ENCODE measurements around the gene NR6A1.

NR6A1 gene

DNA sequence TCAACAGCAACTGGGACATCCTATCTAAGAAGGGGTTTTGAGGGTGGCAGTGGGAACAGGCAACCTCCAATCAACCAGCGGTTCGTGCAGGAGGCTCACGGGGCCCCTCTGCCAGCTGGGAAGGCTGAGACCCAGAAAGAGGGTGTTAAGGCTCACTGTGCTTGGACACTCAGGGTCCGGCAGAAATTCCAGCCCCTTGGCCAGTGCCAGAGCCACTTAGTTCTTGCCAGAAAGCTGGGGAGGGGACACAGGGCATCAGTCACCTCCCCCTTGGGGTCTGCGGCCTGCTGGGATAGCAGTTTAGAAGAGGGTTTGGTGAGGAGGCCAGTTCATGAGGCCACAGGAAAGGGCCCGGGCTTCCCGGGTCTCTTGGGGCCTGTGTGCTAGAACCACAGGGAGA lies 300.4 kb downstream of the NR6A1 start:
- DNase-seq (ENCODE audit: low read depth): no peak

DNA sequence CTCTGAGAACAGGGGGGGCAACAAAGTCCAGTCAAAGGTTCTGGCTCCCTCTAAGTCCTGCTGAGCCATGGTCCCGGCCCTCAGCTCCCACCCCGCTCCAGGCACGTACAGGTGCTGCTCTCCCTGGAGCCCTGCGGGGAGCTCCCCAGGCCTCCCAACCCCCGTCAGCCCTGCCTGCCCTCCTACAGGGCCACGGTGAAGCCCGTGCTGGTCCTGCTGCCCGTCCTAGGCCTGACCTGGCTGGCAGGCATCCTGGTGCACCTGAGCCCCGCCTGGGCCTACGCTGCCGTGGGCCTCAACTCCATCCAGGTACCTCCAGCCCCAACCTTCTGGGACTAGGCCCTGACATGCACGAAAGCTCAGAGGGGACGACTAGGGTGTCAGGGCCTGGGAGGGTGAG lies 300.8 kb downstream of the NR6A1 start:
- no peak for DNase-seq (ENCODE audit: low read depth)

DNA sequence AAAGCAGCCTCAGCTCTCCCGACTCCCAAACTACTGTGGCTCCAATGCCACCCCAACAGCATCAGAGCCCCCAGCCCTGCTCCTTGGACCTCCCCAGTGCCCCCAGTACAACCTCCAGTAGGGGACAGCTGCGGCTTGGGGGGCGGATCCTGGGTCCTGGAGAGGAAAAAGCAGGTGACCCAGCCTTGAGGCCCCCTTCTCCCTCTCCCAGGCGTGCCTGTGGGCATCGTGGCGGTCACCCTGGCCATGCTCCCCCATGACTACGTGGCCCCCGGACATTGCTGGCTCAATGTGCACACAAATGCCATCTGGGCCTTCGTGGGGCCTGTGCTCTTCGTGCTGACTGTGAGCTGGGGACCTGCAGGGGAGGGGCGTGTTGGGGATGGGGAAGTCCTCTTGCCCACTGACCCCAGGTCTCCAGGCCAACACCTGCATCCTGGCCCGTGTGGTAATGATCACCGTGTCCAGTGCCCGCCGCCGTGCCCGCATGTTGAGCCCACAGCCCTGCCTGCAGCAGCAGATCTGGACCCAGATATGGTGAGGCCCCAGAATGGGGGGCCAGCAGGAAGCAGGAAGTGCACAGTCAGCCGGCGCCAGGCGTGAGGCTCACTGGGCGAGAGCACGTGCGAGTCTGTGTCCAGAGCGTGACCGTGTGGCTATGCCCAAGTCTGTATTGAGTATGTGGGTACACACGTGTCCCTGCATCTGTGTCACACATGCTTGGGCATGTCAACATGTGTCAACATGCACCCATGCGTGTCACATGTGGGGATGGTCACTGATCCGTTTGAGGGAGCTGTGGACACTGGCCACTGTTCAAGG lies 301.9 kb downstream of the NR6A1 start:
- no peak for DNase-seq (ENCODE audit: low read depth)

DNA sequence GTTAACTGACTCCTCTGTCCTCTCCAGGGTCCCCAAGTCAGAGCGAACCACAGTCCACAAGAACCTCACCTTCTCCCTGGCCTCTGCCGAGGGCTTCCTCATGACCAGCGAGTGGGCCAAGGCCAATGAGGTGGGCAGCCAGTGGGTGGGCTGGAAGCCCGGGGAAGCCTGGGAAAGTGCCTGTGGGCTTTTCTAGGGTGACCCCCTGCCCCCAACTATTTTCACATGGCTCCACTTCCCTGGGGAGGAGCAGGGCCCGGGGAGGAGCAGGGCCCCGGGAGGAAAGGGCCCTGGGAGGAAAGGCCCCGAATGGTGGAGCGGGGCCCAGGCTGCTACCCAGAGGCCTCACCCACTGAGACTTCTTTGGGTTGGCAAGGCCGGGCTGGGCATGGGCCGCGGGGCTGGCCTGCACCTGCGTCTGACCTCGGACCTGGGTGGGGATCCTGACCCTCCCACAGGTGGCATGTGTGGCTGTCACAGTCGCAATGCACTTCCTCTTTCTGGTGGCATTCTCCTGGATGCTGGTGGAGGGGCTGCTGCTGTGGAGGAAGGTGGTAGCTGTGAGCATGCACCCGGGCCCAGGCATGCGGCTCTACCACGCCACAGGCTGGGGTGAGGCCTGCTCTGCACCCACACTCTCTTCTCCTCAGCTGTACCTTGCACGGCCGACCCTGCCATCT lies 302.9 kb downstream of the NR6A1 start:
- DNase-seq (ENCODE audit: low read depth): no peak

DNA sequence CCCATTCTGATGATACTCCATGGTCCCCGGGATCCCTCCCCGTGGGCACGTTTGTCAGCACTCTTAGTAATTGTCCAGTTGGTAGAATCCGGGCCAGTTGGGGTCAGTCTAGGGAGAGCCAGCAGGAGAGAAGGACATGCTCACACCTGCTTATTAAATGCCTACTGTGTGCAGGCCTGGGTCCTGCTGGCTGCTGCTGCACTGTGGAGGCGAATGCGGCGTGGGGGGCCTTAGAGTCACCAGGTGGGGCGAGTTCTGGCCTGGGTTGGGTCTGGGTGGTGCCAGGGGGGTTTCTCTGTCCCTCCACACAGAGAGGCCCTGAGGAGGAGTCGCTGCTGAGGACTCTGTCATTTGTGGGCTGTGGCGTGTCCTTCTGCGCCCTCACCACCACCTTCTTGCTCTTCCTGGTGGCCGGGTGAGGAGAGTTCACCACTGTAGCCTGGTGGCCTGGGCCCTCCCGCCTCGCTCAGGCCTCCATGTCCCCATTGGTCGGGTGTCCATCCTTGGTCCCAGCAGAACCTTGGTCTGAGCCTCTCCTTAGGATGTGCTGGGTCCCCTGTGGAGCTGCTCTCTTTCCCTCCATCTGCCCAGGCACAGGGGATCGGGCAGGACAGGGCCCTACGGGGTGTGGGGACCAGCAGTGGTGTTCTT lies 303.6 kb downstream of the NR6A1 start:
- DNase-seq (ENCODE audit: low read depth): no peak
